Nephron (organoid): ENCODE results near the gene PGM2.

Source experiments
- H3K27ac Mint-ChIP-seq, 3 experiments: 2 replicates each; pipeline ENCODE4 v1.8.0; 2020; ENCODE audit warnings: mixed read lengths in 3 of 3, mild to moderate bottlenecking in 2 of 3, moderate library complexity in 1 of 3
- H3K27me3 Mint-ChIP-seq: 2 replicates; pipeline ENCODE4 v1.8.0; 2021; ENCODE audit warnings: low read depth, mild to moderate bottlenecking, moderate library complexity, mixed read lengths
- H3K36me3 Mint-ChIP-seq: 2 replicates; pipeline ENCODE4 v1.8.0; 2020; ENCODE audit warnings: low read depth, mixed read lengths
- H3K4me1 Mint-ChIP-seq: 2 replicates; pipeline ENCODE4 v1.8.0; 2020; ENCODE audit warnings: mixed read lengths
- H3K4me3 Mint-ChIP-seq, 3 experiments: 2 replicates each; pipeline ENCODE4 v1.8.0; 2020; ENCODE audit warnings: mild to moderate bottlenecking in 3 of 3, mixed read lengths in 3 of 3, moderate library complexity in 2 of 3
- H3K9me3 Mint-ChIP-seq: 2 replicates; pipeline ENCODE4 v1.8.0; 2020; ENCODE audit warnings: mixed read lengths
- TF ChIP-seq, protein P1 (sequence below), 3 experiments: fragments of 200-600 bp; sonication (generic); IDR thresholded peaks; one replicate each; pipeline ENCODE4 v1.5.0; 2021; ENCODE audit warnings: antibody characterized with exemption in 3 of 3; ENCODE audit not compliant: unreplicated experiment in 3 of 3

The PGM2 gene

DNA sequence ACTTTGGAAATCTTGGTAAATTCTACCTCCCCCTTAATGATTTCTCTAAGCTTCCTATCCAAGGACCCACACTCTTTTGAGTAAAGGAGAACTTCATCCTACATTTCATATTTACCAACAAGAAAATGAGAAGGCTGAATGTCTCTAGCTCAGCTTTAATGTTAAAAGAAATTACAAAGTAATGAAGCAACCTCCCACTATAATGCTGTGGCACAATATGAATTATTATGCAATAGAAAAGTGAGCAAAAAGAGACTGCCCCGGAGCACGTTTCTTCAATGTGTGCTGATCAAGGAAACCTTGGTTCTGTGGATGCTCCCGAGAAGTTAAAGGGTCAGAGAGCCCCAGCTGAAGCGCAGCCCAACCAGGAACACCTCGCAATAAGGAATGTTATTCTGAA is 55.3 kb downstream of the PGM2 start:
- no peak overlapping the region for H3K27ac Mint-ChIP-seq
- H3K27me3 Mint-ChIP-seq = peaks cover 27% of the 10 kb centered on the region
- H3K4me1 Mint-ChIP-seq = peaks cover 6% of the 10 kb centered on the region
- TF ChIP-seq, protein P1, sequence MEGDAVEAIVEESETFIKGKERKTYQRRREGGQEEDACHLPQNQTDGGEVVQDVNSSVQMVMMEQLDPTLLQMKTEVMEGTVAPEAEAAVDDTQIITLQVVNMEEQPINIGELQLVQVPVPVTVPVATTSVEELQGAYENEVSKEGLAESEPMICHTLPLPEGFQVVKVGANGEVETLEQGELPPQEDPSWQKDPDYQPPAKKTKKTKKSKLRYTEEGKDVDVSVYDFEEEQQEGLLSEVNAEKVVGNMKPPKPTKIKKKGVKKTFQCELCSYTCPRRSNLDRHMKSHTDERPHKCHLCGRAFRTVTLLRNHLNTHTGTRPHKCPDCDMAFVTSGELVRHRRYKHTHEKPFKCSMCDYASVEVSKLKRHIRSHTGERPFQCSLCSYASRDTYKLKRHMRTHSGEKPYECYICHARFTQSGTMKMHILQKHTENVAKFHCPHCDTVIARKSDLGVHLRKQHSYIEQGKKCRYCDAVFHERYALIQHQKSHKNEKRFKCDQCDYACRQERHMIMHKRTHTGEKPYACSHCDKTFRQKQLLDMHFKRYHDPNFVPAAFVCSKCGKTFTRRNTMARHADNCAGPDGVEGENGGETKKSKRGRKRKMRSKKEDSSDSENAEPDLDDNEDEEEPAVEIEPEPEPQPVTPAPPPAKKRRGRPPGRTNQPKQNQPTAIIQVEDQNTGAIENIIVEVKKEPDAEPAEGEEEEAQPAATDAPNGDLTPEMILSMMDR (IDR thresholded peaks at IDR 0.05; ENCODE audit: unreplicated experiment in 3 of 3) = no peak
- no peak overlapping the region for H3K4me3 Mint-ChIP-seq
- H3K9me3 Mint-ChIP-seq = no peaks in the 10 kb centered on the region
- H3K36me3 Mint-ChIP-seq = no peaks in the 10 kb centered on the region

DNA sequence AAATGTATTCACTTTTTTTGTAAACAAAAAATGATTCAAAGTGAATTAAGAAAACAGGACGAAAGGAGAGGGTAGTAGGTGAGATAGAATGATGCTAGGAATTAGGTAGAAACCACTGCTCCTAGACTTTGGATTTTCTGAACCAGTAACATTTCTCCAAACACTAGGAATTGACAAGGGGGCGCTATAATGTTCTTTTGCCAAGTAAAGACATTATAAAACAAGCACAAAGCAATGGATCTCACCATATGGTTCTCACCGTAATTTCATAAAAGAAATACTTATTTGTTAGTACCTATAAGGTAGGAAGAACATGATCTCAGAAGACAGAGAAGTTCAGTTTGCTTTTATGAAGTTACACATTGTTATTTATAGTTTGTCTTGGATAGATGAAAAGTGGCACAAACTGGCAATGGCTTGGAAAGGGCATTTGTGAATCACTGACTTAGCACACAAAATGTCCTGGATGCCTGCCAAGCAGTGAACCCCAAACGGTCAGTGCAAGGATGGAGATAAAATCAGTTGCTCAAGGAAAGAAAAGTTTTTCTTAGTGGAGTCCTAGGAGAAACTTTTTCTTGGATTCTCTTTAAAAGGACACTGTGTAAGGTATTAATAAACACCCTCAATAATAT is 56.3 kb downstream of the PGM2 start:
- Mint-ChIP-seq H3K4me1 (no peaks in the 10 kb centered on the region), H3K36me3 (no peaks in the 10 kb centered on the region), H3K9me3 (no peaks in the 10 kb centered on the region), H3K27ac (no peak overlapping the region), H3K4me3 (no peak overlapping the region), H3K27me3 (peaks cover 35% of the 10 kb centered on the region)
- TF ChIP-seq, protein P1 (IDR thresholded peaks at IDR 0.05; ENCODE audit: unreplicated experiment in 3 of 3) = no peak

DNA sequence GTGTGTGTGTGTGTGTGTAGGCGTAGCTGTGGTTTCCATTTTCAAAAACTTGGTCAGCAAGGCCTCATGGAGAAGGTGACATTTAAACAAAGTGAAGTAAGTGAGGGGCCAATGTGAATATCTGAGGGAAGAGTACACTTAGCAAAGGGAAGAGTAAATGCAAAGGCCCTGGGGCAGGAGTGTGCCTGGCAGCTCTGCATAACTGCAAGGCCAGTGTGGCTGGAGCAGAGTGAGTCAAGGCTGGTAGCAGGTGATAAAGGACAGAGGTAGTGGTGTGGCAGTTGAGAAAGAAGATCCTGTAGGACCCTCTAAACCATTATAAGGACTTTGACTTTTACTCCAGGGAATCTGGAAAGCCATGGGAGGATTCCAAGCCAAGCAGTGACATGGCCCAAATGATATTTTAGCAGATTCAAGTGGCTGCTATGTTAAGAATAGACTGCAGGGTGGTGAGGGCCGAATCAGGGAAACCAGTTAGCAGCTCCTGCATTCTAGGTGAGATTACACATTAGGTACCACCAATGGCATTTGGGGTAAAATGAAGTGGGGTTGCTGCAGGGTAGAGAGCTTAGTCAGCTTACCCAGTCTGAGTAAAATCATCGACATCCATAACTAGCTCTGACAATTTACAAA is 58.5 kb downstream of the PGM2 start:
- Mint-ChIP-seq H3K27ac (peak overlapping the region in 1 of 3 experiments; percentile 59), H3K27me3 (peaks cover 57% of the 10 kb centered on the region), H3K4me3 (no peak overlapping the region), H3K36me3 (no peaks in the 10 kb centered on the region), H3K4me1 (peaks cover 1% of the 10 kb centered on the region), H3K9me3 (no peaks in the 10 kb centered on the region)
- TF ChIP-seq, protein P1 (IDR thresholded peaks at IDR 0.05; ENCODE audit: unreplicated experiment in 3 of 3) = no peak

DNA sequence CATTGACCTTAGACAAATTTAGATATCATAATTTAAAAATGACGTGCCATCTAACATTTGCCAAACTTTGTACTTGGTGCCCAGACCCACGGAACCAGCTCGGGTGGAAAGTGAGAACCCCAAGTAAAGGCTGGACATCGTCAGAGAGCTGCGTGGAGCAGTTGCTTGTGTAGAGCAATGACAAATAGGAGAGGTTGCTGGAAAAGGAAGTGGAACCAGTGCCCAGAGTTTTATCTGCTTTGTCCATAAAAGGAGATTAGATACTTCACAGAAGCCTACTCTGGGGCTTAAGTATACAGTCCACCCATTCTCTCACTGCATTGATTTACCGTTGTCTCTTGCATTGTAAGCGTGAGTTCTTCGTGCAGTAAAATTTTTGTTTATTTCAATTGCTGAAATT is 59.0 kb downstream of the PGM2 start:
- H3K27me3 Mint-ChIP-seq = peaks cover 61% of the 10 kb centered on the region

GRCh38 chr4:37889849-37890800 is 63.6 kb downstream of the PGM2 start:
- Mint-ChIP-seq H3K27me3 (peaks cover 78% of the 10 kb centered on the region), H3K36me3 (no peaks in the 10 kb centered on the region), H3K4me3 (peak overlapping the region; percentile 75 to 86 (median 85)), H3K9me3 (no peaks in the 10 kb centered on the region), H3K4me1 (peaks cover 4% of the 10 kb centered on the region), H3K27ac (peak overlapping the region in 1 of 3 experiments; percentile 9)
- TF ChIP-seq, protein P1 (IDR thresholded peaks at IDR 0.05; ENCODE audit: unreplicated experiment in 3 of 3) = no peak

More for the DNA sequence above, 59.0 kb downstream of the PGM2 start:
- Mint-ChIP-seq H3K4me1 (peaks cover 4% of the 10 kb centered on the region), H3K4me3 (no peak overlapping the region), H3K36me3 (no peaks in the 10 kb centered on the region), H3K9me3 (no peaks in the 10 kb centered on the region), H3K27ac (peak overlapping the region in 1 of 3 experiments; percentile 59)
- TF ChIP-seq, protein P1 (IDR thresholded peaks at IDR 0.05; ENCODE audit: unreplicated experiment in 3 of 3) = no peak
